Measurements from ENCODE around the gene NOPCHAP1.
A peak's percentile ranks its signal among the peaks of the same experiment; 100 is the strongest.

NOPCHAP1 gene

DNA sequence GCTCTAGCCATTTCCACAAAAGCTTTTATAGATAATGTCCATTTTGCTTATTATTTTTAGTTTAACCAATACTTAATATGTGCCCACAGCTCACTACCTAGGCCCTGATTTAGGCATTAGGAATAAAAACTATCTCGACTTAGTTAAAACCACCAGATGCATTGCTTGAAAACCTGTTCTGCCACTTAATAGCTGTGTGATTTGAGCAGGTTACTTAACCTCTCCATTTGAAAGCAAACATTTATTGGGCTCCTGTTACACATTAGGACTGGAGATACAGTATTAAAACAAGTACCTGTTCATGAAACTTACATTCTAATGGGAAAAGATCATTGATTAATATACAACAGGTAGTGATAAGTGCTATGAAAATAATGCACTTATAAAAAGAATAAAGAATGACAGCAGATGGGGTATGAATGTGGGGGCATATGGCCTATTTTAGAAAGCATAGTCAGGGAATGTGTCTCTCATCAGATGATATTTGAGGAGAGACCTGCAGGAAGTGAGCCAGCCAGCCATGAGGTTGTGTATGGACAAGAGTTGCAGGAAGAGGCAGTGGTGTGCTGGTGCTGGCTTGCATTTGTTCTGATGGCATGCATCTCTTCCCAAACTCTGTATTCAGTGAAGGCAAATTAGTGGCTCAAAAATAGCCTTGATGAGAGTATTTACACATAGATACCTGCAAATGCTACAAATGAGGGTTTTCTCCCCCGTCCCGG is 34.3 kb downstream of the NOPCHAP1 start:
- DNase-seq (ENCODE audit: low spot score): no peak

DNA sequence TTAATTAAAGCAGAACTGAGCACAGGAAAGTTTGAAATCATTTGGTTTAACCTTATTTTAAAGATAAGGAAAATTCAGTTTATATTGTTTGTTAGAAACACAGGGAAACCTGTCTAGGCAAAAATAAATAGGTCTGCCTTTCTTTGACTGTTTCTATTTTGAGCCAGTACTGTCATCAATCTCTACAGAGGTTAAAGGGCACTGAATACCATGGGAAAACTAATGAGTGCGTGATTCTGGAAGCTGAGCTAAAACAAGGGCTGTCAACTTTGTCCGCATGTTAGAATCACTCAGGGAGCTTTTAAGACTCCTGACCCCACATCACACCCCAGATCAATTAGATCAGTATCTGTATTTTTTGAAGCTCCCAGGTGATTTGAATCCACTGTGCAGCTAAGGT is 38.8 kb downstream of the NOPCHAP1 start:
- no peak for DNase-seq (ENCODE audit: low spot score)

DNA sequence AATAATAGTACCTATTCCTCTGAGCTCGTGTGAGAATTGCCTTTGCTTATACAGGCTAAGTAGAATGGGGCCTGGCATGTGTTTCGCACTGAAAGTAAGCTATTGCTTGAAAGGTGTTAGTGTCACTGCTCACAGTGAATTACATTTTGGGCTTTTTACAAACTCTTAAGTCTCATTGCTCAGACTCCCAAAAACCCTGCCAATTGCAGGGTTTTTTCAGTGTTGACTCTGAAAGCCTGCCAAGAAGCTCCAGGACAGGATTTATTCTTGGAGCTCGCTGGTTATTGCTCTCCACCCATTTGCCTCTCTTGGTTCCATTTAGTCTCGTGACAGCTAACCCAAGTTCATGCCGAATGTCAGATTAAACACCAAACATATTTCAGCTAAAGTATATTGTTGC is 39.8 kb downstream of the NOPCHAP1 start:
- peak; percentile 51 for DNase-seq (ENCODE audit: low spot score)

DNA sequence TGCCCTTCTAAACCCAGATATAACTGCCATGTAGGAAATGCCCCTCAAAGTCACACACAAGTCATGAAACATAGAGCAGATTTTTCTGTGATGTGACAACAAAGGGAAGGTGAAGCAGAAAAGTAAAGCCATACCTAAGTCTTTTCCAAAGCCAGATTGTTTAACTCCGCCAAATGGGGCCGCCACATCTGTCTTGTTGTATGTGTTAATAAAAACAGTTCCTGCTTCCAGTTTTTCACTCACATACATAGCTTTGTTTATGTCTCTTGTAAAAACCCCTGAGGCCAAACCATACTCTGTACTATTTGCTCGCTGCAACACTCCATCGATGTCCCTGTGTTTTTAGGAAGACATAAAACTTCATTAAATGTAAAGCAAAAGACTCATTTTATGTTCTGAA is 40.3 kb downstream of the NOPCHAP1 start:
- DNase-seq (ENCODE audit: low spot score): no peak

DNA sequence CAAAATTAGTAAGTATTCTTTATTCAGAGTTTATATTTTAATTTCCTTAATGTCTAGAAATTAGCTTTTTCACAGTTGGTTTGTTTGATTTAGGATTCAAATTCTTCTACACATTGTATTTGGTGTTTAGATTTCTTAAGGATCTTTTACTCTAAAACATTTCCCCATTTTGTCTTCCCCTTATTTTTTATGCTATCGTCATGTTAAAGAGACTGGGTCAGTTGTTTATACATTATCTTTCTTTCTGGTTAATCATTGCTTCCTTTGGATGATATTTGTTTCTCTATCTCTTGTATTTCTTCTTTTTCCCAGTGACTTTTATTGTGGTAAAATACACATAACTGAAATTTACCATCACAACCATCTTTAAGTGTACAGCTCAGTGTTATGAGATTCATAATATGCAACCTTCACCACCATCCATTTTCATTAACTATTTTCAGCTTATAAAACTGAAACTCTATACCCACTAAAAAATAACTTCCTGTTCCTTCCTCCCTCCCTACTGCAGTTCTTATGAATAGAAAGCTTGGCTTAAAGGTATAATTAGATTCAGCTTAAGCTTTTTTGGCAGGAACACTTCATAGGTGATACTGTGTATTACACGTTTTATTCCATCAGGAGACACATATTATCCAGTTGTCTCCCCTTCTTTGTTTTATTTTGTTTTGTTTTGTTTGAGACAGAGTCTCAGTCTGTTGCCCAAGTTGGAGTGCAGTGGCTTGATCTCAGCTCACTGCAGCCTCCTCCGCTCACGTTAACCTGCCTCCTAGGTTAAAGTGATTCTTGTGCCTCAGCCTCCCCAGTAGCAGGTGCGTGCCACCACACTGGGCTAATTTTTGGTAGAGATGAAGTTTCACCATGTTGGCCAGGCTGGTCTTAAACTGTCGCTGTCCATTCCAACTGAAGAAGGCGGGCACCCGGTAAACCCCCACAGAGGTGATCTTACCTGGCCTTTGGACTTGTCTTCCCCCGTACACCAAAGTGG is 45.0 kb downstream of the NOPCHAP1 start:
- no peak for DNase-seq (ENCODE audit: low spot score)

DNA sequence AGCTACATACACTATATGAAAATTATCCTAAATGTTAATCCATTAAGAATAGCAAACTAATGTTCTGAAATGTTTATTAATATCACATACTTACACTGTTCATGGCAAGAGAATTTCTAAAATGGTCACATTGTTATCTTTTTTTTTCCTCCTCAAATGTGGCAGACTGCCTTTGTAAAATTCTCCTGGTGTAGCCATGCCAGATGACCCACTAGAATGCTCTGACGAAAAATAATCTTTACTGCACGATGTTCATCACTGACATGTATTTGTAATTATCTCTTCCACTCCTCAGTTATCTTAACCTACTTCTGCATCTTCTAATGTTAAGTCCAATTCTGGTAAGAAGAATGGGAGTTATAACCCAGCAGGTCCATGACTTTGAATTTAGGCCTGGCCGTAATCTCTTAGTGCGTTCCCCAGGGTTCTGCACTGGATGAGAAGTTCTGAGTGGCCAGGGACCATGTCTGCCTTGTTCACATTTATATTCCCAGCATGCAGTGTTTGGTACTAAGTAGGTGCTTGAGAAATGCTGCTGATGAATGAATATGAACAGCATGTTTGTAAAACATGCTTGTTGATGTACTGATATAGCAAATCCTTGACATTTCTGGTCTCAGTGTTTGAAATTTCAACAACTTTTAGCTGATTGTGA is 46.7 kb downstream of the NOPCHAP1 start:
- DNase-seq (ENCODE audit: low spot score): no peak

DNA sequence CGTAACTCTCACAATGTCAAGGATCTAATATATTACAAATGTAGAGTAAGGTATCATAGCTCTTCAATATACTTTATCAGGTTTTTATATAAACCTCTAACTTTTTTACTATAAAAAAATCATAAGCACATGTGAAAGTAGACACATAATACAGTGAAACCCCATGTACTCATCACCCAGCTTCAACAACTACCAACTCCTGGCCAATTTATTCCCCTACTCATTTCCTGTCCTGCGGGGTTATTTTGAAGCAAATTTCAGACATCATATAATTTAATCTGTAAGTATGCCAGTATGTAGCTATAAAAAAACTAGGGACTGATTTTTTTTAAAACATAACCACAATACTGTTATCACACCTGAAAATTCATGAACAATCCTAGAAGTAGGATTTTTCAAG is 47.7 kb downstream of the NOPCHAP1 start:
- DNase-seq (ENCODE audit: low spot score): no peak
